SK-N-SH (cell line): ENCODE results near the gene KRT36. TPM values are rescaled to one million over a fixed set of nuclear protein-coding genes. Genes with fewer than 3 reads are reported as not detected.

Experiments
- CTCF ChIA-PET: fragments of 300-600, 350-600 bp; formaldehyde crosslinking; extraction: SDS; loops from one replicate; lab custom pipeline; 2021; lab: Yijun Ruan, JAX
- POLR2A ChIA-PET: fragments of 350-600 bp; sonication (Branson Sonifier 250); formaldehyde crosslinking; extraction: SDS; loops from one replicate; lab custom pipeline; 2020; ENCODE audit warnings: antibody characterized with exemption, inconsistent platforms; lab: Yijun Ruan, JAX
- DNase-seq: peaks from one replicate; pipeline ENCODE4 v3.0.0; 2012
- H2AFZ ChIP-seq: fragments of 200-600 bp; sonication (generic); 2 replicates; pipeline ENCODE4 v1.8.1; 2016; ENCODE audit warnings: antibody characterized with exemption, mild to moderate bottlenecking, low read depth
- H3F3A ChIP-seq: fragments of 200-600 bp; sonication (generic); replicated peaks from 2 replicates; pipeline ENCODE3; 2016; ENCODE audit warnings: antibody characterized with exemption, mild to moderate bottlenecking; ENCODE audit not compliant: insufficient read depth
- H3K27ac ChIP-seq, 2 experiments: fragments of 200-500 bp in 1 of 2; fragments of 200-600 bp in 1 of 2; sonication (Bioruptor generic) in 1 of 2; sonication (generic), shearing (Covaris generic) in 1 of 2; 2 replicates each; pipeline versions ENCODE4 v1.5.1 to v1.6.1; 2014 to 2016; ENCODE audit warnings: low read depth in 2 of 2, inconsistent platforms in 1 of 2, low read length in 1 of 2, mild to moderate bottlenecking in 1 of 2, mixed read lengths in 1 of 2
- H3K27me3 ChIP-seq: fragments of 200-600 bp; sonication (generic), shearing (Covaris generic); 2 replicates; pipeline ENCODE4 v1.6.1; 2016; ENCODE audit warnings: mixed run types; ENCODE audit not compliant: insufficient read depth
- H3K36me3 ChIP-seq, 2 experiments: fragments of 200-500 bp in 1 of 2; fragments of 200-600 bp in 1 of 2; sonication (Bioruptor generic) in 1 of 2; sonication (generic) in 1 of 2; replicated peaks in 1 of 2; 2 replicates each; pipeline versions ENCODE3 to v1.5.1; 2014 to 2016; ENCODE audit warnings: low read length in 1 of 2, mild to moderate bottlenecking in 1 of 2; ENCODE audit not compliant: insufficient read depth in 2 of 2, control insufficient read depth in 1 of 2
- H3K4me1 ChIP-seq, 2 experiments: fragments of 200-500 bp in 1 of 2; fragments of 200-600 bp in 1 of 2; sonication (Bioruptor generic) in 1 of 2; sonication (generic), shearing (Covaris generic) in 1 of 2; 2 replicates each; pipeline versions ENCODE4 v1.5.1 to v1.6.1; 2014 to 2016; ENCODE audit warnings: low read depth in 1 of 2, low read length in 1 of 2, mixed run types in 1 of 2; ENCODE audit not compliant: insufficient read depth in 2 of 2, control insufficient read depth in 1 of 2
- H3K4me2 ChIP-seq: fragments of 200-600 bp; sonication (generic), shearing (Covaris generic); 2 replicates; pipeline ENCODE4 v1.6.1; 2017; ENCODE audit warnings: mixed run types
- H3K4me3 ChIP-seq, 2 experiments: fragments of 200-500 bp in 1 of 2; fragments of 200-600 bp in 1 of 2; sonication (Bioruptor generic) in 1 of 2; sonication (generic), shearing (Covaris generic) in 1 of 2; 2 replicates each; pipeline versions ENCODE4 v1.5.1 to v1.8.1; 2014 to 2016; ENCODE audit warnings: low read depth in 2 of 2, inconsistent platforms in 1 of 2, low read length in 1 of 2, mild to moderate bottlenecking in 1 of 2, mixed read lengths in 1 of 2, moderate library complexity in 1 of 2
- H3K79me2 ChIP-seq: fragments of 200-600 bp; sonication (generic); 2 replicates; pipeline ENCODE4 v1.8.1; 2017; ENCODE audit warnings: mild to moderate bottlenecking; ENCODE audit not compliant: insufficient read depth
- H3K9ac ChIP-seq: fragments of 200-600 bp; sonication (generic); 2 replicates; pipeline ENCODE4 v1.6.1; 2017; ENCODE audit warnings: mixed run types
- H3K9me2 ChIP-seq: fragments of 200-600 bp; sonication (generic); 2 replicates; pipeline ENCODE4 v1.6.1; 2017; ENCODE audit warnings: mixed run types
- H3K9me3 ChIP-seq: fragments of 200-600 bp; sonication (generic); 2 replicates; pipeline ENCODE4 v1.6.1; 2017; ENCODE audit warnings: mixed run types, mild to moderate bottlenecking, moderate library complexity
- H4K20me1 ChIP-seq: fragments of 200-600 bp; sonication (generic); 2 replicates; pipeline ENCODE4 v1.6.1; 2017; ENCODE audit warnings: mild to moderate bottlenecking, mixed run types; ENCODE audit not compliant: insufficient read depth
- FOSL2 ChIP-seq: IDR thresholded peaks from 2 replicates; pipeline ENCODE4 v1.4.0; 2012; ENCODE audit warnings: low read depth, mild to moderate bottlenecking, moderate library complexity, borderline replicate concordance
- FOXJ3 ChIP-seq: sonication (generic); formaldehyde crosslinking; IDR thresholded peaks from 2 replicates; pipeline ENCODE4 v1.5.1; 2020; ENCODE audit warnings: mild to moderate bottlenecking, missing genetic modification reagents
- FOXM1 ChIP-seq: IDR thresholded peaks from 2 replicates; pipeline ENCODE4 v1.4.0; 2012; ENCODE audit warnings: low read depth, mild to moderate bottlenecking
- GABPA ChIP-seq: IDR thresholded peaks from 2 replicates; pipeline ENCODE4 v1.4.0; 2012; ENCODE audit warnings: low read depth, mild to moderate bottlenecking
- MXI1 ChIP-seq: IDR thresholded peaks from 2 replicates; pipeline ENCODE4 v1.6.1; 2012; ENCODE audit warnings: mild to moderate bottlenecking, low read depth, low read length, improper control_type of control experiment
- POLR2AphosphoS5 ChIP-seq: IDR thresholded peaks from 2 replicates; pipeline ENCODE4 v1.6.1; 2012; ENCODE audit warnings: low read depth, low read length
- RAD21 ChIP-seq: IDR thresholded peaks from 2 replicates; pipeline ENCODE4 v1.6.1; 2012; ENCODE audit warnings: mild to moderate bottlenecking, low read length
- RFX5 ChIP-seq: IDR thresholded peaks from 2 replicates; pipeline ENCODE4 v1.6.1; 2012; ENCODE audit warnings: mild to moderate bottlenecking, improper control_type of control experiment, low read length
- RXRA ChIP-seq: IDR thresholded peaks from 2 replicates; pipeline ENCODE4 v1.4.0; 2012; ENCODE audit warnings: low read depth, mild to moderate bottlenecking, borderline replicate concordance
- SIN3A ChIP-seq: IDR thresholded peaks from 2 replicates; pipeline ENCODE4 v1.6.1; 2012; ENCODE audit warnings: low read depth, mild to moderate bottlenecking, low read length, moderate library complexity, borderline replicate concordance
- SMC3 ChIP-seq: IDR thresholded peaks from 2 replicates; pipeline ENCODE4 v1.6.1; 2012; ENCODE audit warnings: low read depth, low read length, improper control_type of control experiment
- TAF1 ChIP-seq: IDR thresholded peaks from 2 replicates; pipeline ENCODE4 v1.6.1; 2012; ENCODE audit warnings: low read depth, mild to moderate bottlenecking, low read length, moderate library complexity, borderline replicate concordance
- YY1 ChIP-seq: IDR thresholded peaks from 2 replicates; pipeline ENCODE4 v1.4.0; 2012; ENCODE audit warnings: low read depth, mild to moderate bottlenecking
- WGBS: methylation state at CpG from one replicate; pipeline ENCODE4 v1.1.6; 2017; ENCODE audit warnings: low lambda C conversion rate; 5-methylcytosine and 5-hydroxymethylcytosine counted together
- polyA plus RNA-seq, 3 experiments: library from polyadenylated mRNA; depleted of rRNA; stranded (reverse); fragments of >200 nt; gene quantifications; 2 replicates each; pipeline ENCODE4 v1.2.3, GENCODE V29; 2012
- TF ChIP-seq, protein P1 (sequence below): IDR thresholded peaks from 2 replicates; pipeline ENCODE4 v1.4.0; 2012; ENCODE audit warnings: low read depth
- TF ChIP-seq, protein P2 (sequence below): IDR thresholded peaks from 2 replicates; pipeline ENCODE4 v1.4.0; 2012; ENCODE audit warnings: low read depth, borderline replicate concordance
- TF ChIP-seq, protein P3 (sequence below): fragments of 150-350 bp; IDR thresholded peaks from 2 replicates; pipeline ENCODE4 v1.6.1; 2016; ENCODE audit warnings: mild to moderate bottlenecking, low read depth, low read length
- TF ChIP-seq, protein P4 (sequence below): fragments of 150-350 bp; IDR thresholded peaks from 2 replicates; pipeline ENCODE4 v1.6.1; 2017; ENCODE audit warnings: antibody characterized with exemption, low read length, low read depth, borderline replicate concordance

KRT36 gene
- polyA plus RNA-seq, 1 of the 3 experiments (the other 2 are of a cell fraction), result not detected

DNA sequence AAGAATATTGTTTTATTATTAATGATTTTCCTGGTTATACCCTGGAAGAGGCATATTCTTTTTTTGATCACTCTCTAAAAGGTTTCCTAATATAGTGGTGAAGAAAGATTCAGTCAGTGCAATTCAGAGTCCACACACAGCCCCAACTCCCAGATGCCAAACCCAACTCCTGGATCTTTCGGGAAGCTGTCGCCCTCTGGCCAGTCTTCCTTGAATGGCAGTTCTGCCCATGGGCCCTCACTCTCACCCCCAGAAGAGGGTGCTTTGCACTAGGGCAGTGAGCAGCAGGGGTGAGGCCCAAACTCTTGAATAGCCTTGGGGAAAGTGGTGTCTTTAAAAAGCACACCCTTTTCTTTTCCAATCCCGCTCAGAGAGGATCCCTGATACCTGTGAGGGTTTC lies 33.5 kb downstream of the KRT36 start:
- TF ChIP-seq SIN3A (no peak), GABPA (no peak), FOXM1 (no peak), POLR2AphosphoS5 (no peak), SMC3 (no peak), RXRA (no peak), TAF1 (no peak), RAD21 (no peak), RFX5 (no peak), MXI1 (no peak), FOXJ3 (CRISPR knock-in tag) (no peak), YY1 (no peak), FOSL2 (no peak)
- TF ChIP-seq, protein P1, sequence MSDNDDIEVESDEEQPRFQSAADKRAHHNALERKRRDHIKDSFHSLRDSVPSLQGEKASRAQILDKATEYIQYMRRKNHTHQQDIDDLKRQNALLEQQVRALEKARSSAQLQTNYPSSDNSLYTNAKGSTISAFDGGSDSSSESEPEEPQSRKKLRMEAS, result no peak
- TF ChIP-seq, protein P2, sequence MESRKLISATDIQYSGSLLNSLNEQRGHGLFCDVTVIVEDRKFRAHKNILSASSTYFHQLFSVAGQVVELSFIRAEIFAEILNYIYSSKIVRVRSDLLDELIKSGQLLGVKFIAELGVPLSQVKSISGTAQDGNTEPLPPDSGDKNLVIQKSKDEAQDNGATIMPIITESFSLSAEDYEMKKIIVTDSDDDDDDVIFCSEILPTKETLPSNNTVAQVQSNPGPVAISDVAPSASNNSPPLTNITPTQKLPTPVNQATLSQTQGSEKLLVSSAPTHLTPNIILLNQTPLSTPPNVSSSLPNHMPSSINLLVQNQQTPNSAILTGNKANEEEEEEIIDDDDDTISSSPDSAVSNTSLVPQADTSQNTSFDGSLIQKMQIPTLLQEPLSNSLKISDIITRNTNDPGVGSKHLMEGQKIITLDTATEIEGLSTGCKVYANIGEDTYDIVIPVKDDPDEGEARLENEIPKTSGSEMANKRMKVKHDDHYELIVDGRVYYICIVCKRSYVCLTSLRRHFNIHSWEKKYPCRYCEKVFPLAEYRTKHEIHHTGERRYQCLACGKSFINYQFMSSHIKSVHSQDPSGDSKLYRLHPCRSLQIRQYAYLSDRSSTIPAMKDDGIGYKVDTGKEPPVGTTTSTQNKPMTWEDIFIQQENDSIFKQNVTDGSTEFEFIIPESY, result no peak
- TF ChIP-seq, protein P3, sequence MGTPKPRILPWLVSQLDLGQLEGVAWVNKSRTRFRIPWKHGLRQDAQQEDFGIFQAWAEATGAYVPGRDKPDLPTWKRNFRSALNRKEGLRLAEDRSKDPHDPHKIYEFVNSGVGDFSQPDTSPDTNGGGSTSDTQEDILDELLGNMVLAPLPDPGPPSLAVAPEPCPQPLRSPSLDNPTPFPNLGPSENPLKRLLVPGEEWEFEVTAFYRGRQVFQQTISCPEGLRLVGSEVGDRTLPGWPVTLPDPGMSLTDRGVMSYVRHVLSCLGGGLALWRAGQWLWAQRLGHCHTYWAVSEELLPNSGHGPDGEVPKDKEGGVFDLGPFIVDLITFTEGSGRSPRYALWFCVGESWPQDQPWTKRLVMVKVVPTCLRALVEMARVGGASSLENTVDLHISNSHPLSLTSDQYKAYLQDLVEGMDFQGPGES, result no peak
- TF ChIP-seq, protein P4, sequence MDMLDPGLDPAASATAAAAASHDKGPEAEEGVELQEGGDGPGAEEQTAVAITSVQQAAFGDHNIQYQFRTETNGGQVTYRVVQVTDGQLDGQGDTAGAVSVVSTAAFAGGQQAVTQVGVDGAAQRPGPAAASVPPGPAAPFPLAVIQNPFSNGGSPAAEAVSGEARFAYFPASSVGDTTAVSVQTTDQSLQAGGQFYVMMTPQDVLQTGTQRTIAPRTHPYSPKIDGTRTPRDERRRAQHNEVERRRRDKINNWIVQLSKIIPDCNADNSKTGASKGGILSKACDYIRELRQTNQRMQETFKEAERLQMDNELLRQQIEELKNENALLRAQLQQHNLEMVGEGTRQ, result no peak
- Histone ChIP-seq H3K4me1 (peaks cover 0 to 6% of the 10 kb centered on the region in 2 experiments; a peak in 1 of 4 replicates), H3K36me3 (no peaks in the 10 kb centered on the region), H3F3A (no peaks in the 10 kb centered on the region), H3K79me2 (no peaks in the 10 kb centered on the region), H3K9me2 (no peaks in the 10 kb centered on the region), H3K9me3 (no peaks in the 10 kb centered on the region; the same call in 1 of the 2 replicates), H3K27ac (no peak overlapping the region), H2AFZ (no peak overlapping the region), H3K9ac (no peak overlapping the region), H3K4me3 (no peak overlapping the region), H3K4me2 (no peak overlapping the region), H3K27me3 (no peaks in the 10 kb centered on the region), H4K20me1 (no peaks in the 10 kb centered on the region)
- 62% methylated on average over 3 of the region's 3 CpGs for WGBS
- DNase-seq, result no peak
- ChIA-PET CTCF (no interaction called here), POLR2A (no interaction called here)
